Colonic mucosa (tissue), 4 donors: ENCODE results near the gene PAK2. TPM values are rescaled to one million over a fixed set of nuclear protein-coding genes. Genes with fewer than 3 reads are reported as not detected.

Experiments
- DNase-seq: peaks from one replicate; pipeline ENCODE4 v3.0.0-alpha.2; 2020
- H3K27ac ChIP-seq: fragments of 200-600 bp; one replicate; pipeline ENCODE4 v1.8.0; 2021
- H3K27me3 ChIP-seq: fragments of 200-600 bp; one replicate; pipeline ENCODE4 v1.8.0; 2021
- H3K36me3 ChIP-seq: fragments of 200-600 bp; one replicate; pipeline ENCODE4 v1.8.0; 2021
- H3K4me1 ChIP-seq: fragments of 200-600 bp; one replicate; pipeline ENCODE4 v1.8.0; 2021; ENCODE audit warnings: mild to moderate bottlenecking
- H3K4me3 ChIP-seq: fragments of 200-600 bp; one replicate; pipeline ENCODE4 v1.8.0; 2021
- H3K9ac ChIP-seq, 2 donors: one replicate each; pipeline ENCODE4 v1.7.0; 2013; ENCODE audit warnings: control low read depth in 2 of 2, low read depth in 2 of 2, low read length in 2 of 2
- H3K9me3 ChIP-seq: fragments of 200-600 bp; one replicate; pipeline ENCODE4 v1.8.0; 2021
- CTCF ChIP-seq: fragments of 200-600 bp; IDR thresholded peaks from one replicate; pipeline ENCODE4 v1.8.0; 2022; ENCODE audit warnings: antibody characterized with exemption, mild to moderate bottlenecking
- intact Hi-C: fragments of 100-400 bp; cut with DNase I; formaldehyde crosslinking; loops from one replicate; pipeline ENCODE4 v1.14.1; 2022
- total RNA-seq, 2 donors: library from RNA; stranded (reverse); fragmentation: NEBNext Ultra II Directional in 1 of 2; extraction: Animal tissue kit (Norgen Biotek cat#: 25700) in 1 of 2; gene quantifications; one replicate each; pipeline ENCODE4 v1.2.1, GENCODE V29; 2021
- donor health status: healthy.
- donor health status: DM: no; HTN: no; CAD: no.
- donor health status: DM: no; HTN: no; CAD: no.

PAK2 gene
- total RNA-seq, 2 donors from 2014 or later = 72.5 to 76.5 TPM

GRCh38 chr3:196721097-196721496 is 18.6 kb upstream of the PAK2 start:
- no peak for TF ChIP-seq CTCF
- peaks cover under 1% of the 10 kb centered on the region for H3K4me1 ChIP-seq
- no peak overlapping the region for H3K9ac ChIP-seq
- H3K36me3 ChIP-seq = no peaks in the 10 kb centered on the region
- no peak overlapping the region for H3K4me3 ChIP-seq
- DNase-seq = no peak
- intact Hi-C loops = no loop called here
- H3K27ac ChIP-seq = no peak overlapping the region
- H3K9me3 ChIP-seq = no peaks in the 10 kb centered on the region
- H3K27me3 ChIP-seq = no peaks in the 10 kb centered on the region

GRCh38 chr3:196726788-196727675 is 12.6 kb upstream of the PAK2 start:
- Histone ChIP-seq H3K4me1 (peaks cover 10% of the 10 kb centered on the region), H3K9ac (no peak overlapping the region), H3K9me3 (no peaks in the 10 kb centered on the region), H3K36me3 (no peaks in the 10 kb centered on the region), H3K4me3 (no peak overlapping the region), H3K27ac (peak overlapping the region; percentile 65), H3K27me3 (no peaks in the 10 kb centered on the region)
- TF ChIP-seq CTCF = no peak
- intact Hi-C loops = no loop called here
- no peak for DNase-seq

- H3K27ac ChIP-seq = no peak overlapping the region
- no peaks in the 10 kb centered on the region for H3K36me3 ChIP-seq
- no peak overlapping the region for H3K4me3 ChIP-seq
- intact Hi-C loops = no loop called here
- TF ChIP-seq CTCF = no peak
- H3K9ac ChIP-seq = no peak overlapping the region
- no peaks in the 10 kb centered on the region for H3K4me1 ChIP-seq
- H3K27me3 ChIP-seq = no peaks in the 10 kb centered on the region
- no peak for DNase-seq
- H3K9me3 ChIP-seq = no peaks in the 10 kb centered on the region
Measured at GRCh38 chr3:196735751-196736150, 3.9 kb upstream of the PAK2 start.

- TF ChIP-seq CTCF = no peak
- Histone ChIP-seq H3K27me3 (no peaks in the 10 kb centered on the region), H3K9me3 (no peaks in the 10 kb centered on the region), H3K4me1 (no peaks in the 10 kb centered on the region), H3K9ac (no peak overlapping the region), H3K27ac (no peak overlapping the region), H3K4me3 (no peak overlapping the region), H3K36me3 (no peaks in the 10 kb centered on the region)
- intact Hi-C loops = no loop called here
- DNase-seq = no peak
Measured at GRCh38 chr3:196736670-196737374, 2.8 kb upstream of the PAK2 start.

GRCh38 chr3:196737655-196738054 is 2.0 kb upstream of the PAK2 start:
- H3K9ac ChIP-seq = no peak overlapping the region
- no peaks in the 10 kb centered on the region for H3K36me3 ChIP-seq
- no peak for TF ChIP-seq CTCF
- no peak overlapping the region for H3K4me3 ChIP-seq
- no peak for DNase-seq
- no peaks in the 10 kb centered on the region for H3K27me3 ChIP-seq
- H3K9me3 ChIP-seq = no peaks in the 10 kb centered on the region
- no peak overlapping the region for H3K27ac ChIP-seq
- intact Hi-C loops = no loop called here
- H3K4me1 ChIP-seq = no peaks in the 10 kb centered on the region
